ENCODE results near the gene NTHL1. TPM values are rescaled to one million over a fixed set of nuclear protein-coding genes. Genes with fewer than 3 reads are reported as not detected.

The NTHL1 gene
- total RNA-seq, 4 donors from 2014 or later = 18.8 to 58.4 (median 27.6) TPM

GRCh38 chr16:2025251-2025650 is 22.4 kb downstream of the NTHL1 start:
- H3K4me3 ChIP-seq = no peak overlapping the region
- H3K27me3 ChIP-seq = peaks cover 0 to 5% of the 10 kb centered on the region in 2 donors
- H3K27ac ChIP-seq = no peak overlapping the region
- intact Hi-C loops (cut with DNase I; ENCODE audit: low total_unique reads) = no loop called here
- no peaks in the 10 kb centered on the region for H3K9me3 ChIP-seq
- H3K4me1 ChIP-seq = peaks cover 0 to 11% of the 10 kb centered on the region in 2 donors
- no peak for DNase-seq
- H3K36me3 ChIP-seq = no peaks in the 10 kb centered on the region
- TF ChIP-seq POLR2A (IDR thresholded peaks at IDR 0.05) = no peak
- TF ChIP-seq CTCF (IDR thresholded peaks at IDR 0.05) = no peak

- no peaks in the 10 kb centered on the region for H3K36me3 ChIP-seq
- peaks cover 0 to 9% of the 10 kb centered on the region in 2 donors for H3K27me3 ChIP-seq
- intact Hi-C loops (cut with DNase I; ENCODE audit: low total_unique reads) = loop anchor here (5.0 kb wide), 1 partner anchor 118 kb away; no protein-coding TSS in a partner anchor
- no peak for DNase-seq
- no peak for TF ChIP-seq POLR2A (IDR thresholded peaks at IDR 0.05)
- TF ChIP-seq CTCF (IDR thresholded peaks at IDR 0.05) = no peak
- H3K9me3 ChIP-seq = no peaks in the 10 kb centered on the region
- peaks cover 0 to 18% of the 10 kb centered on the region in 2 donors for H3K4me1 ChIP-seq
- peak overlapping the region; percentile 58 to 67 for H3K27ac ChIP-seq
- H3K4me3 ChIP-seq = no peak overlapping the region
These were observed 23.6 kb downstream of the NTHL1 start for GRCh38 chr16:2024032-2024420.

- H3K36me3 ChIP-seq = no peaks in the 10 kb centered on the region
- TF ChIP-seq POLR2A (IDR thresholded peaks at IDR 0.05) (peak; percentile 53 to 62), CTCF (IDR thresholded peaks at IDR 0.05) (peak; percentile 99 to 100 (median 99))
- intact Hi-C loops (cut with DNase I; ENCODE audit: low total_unique reads) = loop anchor here (5.0 kb wide), 1 partner anchor 119 kb away; no protein-coding TSS in a partner anchor
- H3K4me3 ChIP-seq = peak overlapping the region; percentile 12 to 23
- peaks cover 0 to 9% of the 10 kb centered on the region in 2 donors for H3K27me3 ChIP-seq
- no peaks in the 10 kb centered on the region for H3K9me3 ChIP-seq
- peaks cover 0 to 18% of the 10 kb centered on the region in 2 donors for H3K4me1 ChIP-seq
- peak; percentile 90 to 96 for DNase-seq
- H3K27ac ChIP-seq = peak overlapping the region; percentile 58 to 67
These were observed 24.3 kb downstream of the NTHL1 start for GRCh38 chr16:2023092-2024031.

- peaks cover 0 to 18% of the 10 kb centered on the region in 2 donors for H3K4me1 ChIP-seq
- no peaks in the 10 kb centered on the region for H3K9me3 ChIP-seq
- H3K36me3 ChIP-seq = no peaks in the 10 kb centered on the region
- H3K27me3 ChIP-seq = peaks cover 0 to 9% of the 10 kb centered on the region in 2 donors
- TF ChIP-seq CTCF (IDR thresholded peaks at IDR 0.05) (no peak), POLR2A (IDR thresholded peaks at IDR 0.05) (no peak)
- peak overlapping the region in 1 of 2 donors; percentile 12 for H3K4me3 ChIP-seq
- peak overlapping the region in 1 of 2 donors; percentile 67 for H3K27ac ChIP-seq
- intact Hi-C loops (cut with DNase I; ENCODE audit: low total_unique reads) = loop anchor here (5.0 kb wide), 1 partner anchor 120 kb away; no protein-coding TSS in a partner anchor
- peak in 1 of 2 donors; percentile 60 for DNase-seq
These were observed 24.9 kb downstream of the NTHL1 start for GRCh38 chr16:2022723-2023091.
